T-cell (primary cell): ENCODE measurements around the gene CDH7. TPM values are rescaled to one million over a fixed set of nuclear protein-coding genes. Genes with fewer than 3 reads are reported as not detected.

ENCODE experiments used
- ATAC-seq, 4 experiments: fragments of 200-7000 bp in 3 of 4; fragments of 150-1000 bp in 1 of 4; cut with Tn5 transposase; replicated peaks in 1 of 4; 1 replicate in 3 of 4; 2 replicates in 1 of 4; pipeline ENCODE4 v1.10.0; 2021; ENCODE audit warnings: moderate library complexity in 3 of 4, mild to moderate bottlenecking in 2 of 4, moderate number of reproducible peaks in 1 of 4
- CTCF ChIA-PET, 2 donors: fragments of 300-600 bp; sonication (Branson Sonifier 250); formaldehyde crosslinking; loops; one replicate each; lab custom pipeline; 2022; ENCODE audit warnings: antibody characterized with exemption in 2 of 2; lab: Charles Lee
- POLR2A ChIA-PET, 2 donors: fragments of 300-600 bp; sonication (Branson Sonifier 250); formaldehyde crosslinking; loops; one replicate each; lab custom pipeline; 2022; ENCODE audit warnings: antibody characterized with exemption in 2 of 2; lab: Charles Lee
- DNase-seq, 35 experiments: peaks; one replicate each; pipeline versions ENCODE4 v3.0.0 to v3.0.0-alpha.2; 2013 to 2023
- H3K27ac ChIP-seq: one replicate; pipeline ENCODE4 v1.5.1; 2013; ENCODE audit warnings: low read length
- H3K27me3 ChIP-seq, 2 experiments: replicated peaks in 1 of 2; 1 replicate in 1 of 2; 2 replicates in 1 of 2; pipeline versions ENCODE4 v1.6.1 to v1.7.0; 2013; ENCODE audit warnings: low read length in 1 of 2, mixed read lengths in 1 of 2; ENCODE audit not compliant: control insufficient read depth in 2 of 2, insufficient read depth in 2 of 2; ENCODE audit errors: extremely low read depth in 1 of 2
- H3K36me3 ChIP-seq, 2 donors: 1 replicate in 1 of 2; 2 replicates in 1 of 2; pipeline versions ENCODE4 v1.6.1 to v1.7.0; 2013; ENCODE audit warnings: low read length in 1 of 2; ENCODE audit not compliant: control insufficient read depth in 2 of 2, insufficient read depth in 1 of 2; ENCODE audit errors: extremely low read depth in 1 of 2
- H3K4me1 ChIP-seq, 2 experiments: 1 replicate in 1 of 2; 2 replicates in 1 of 2; pipeline versions ENCODE4 v1.6.1 to v1.7.0; 2013; ENCODE audit warnings: low read length in 2 of 2, mixed read lengths in 1 of 2; ENCODE audit not compliant: insufficient read depth in 2 of 2, control insufficient read depth in 1 of 2; ENCODE audit errors: extremely low read depth in 1 of 2
- H3K4me3 ChIP-seq, 2 donors: 1 replicate in 1 of 2; 2 replicates in 1 of 2; pipeline versions ENCODE4 v1.5.1 to v1.7.0; 2013; ENCODE audit warnings: mild to moderate bottlenecking in 2 of 2, low read length in 1 of 2, moderate library complexity in 1 of 2; ENCODE audit not compliant: control insufficient read depth in 1 of 2; ENCODE audit errors: extremely low read depth in 1 of 2
- H3K9me3 ChIP-seq: 2 replicates; pipeline ENCODE4 v1.7.0; 2013
- H3K27ac Mint-ChIP-seq, 2 donors: one replicate each; pipeline ENCODE4 v1.8.0; 2020 to 2021; ENCODE audit warnings: mild to moderate bottlenecking in 2 of 2, mixed read lengths in 2 of 2
- H3K27me3 Mint-ChIP-seq, 2 donors: one replicate each; pipeline ENCODE4 v1.8.0; 2021 to 2022; ENCODE audit warnings: mixed read lengths in 2 of 2
- H3K36me3 Mint-ChIP-seq: one replicate; pipeline ENCODE4 v1.8.0; 2021; ENCODE audit warnings: mixed read lengths
- H3K4me1 Mint-ChIP-seq, 3 donors: one replicate each; pipeline ENCODE4 v1.8.0; 2020 to 2022; ENCODE audit warnings: mixed read lengths in 3 of 3, mild to moderate bottlenecking in 1 of 3
- H3K4me3 Mint-ChIP-seq, 3 donors: one replicate each; pipeline ENCODE4 v1.8.0; 2020 to 2022; ENCODE audit warnings: mild to moderate bottlenecking in 3 of 3, mixed read lengths in 3 of 3, moderate library complexity in 3 of 3
- H3K9me3 Mint-ChIP-seq, 3 donors: one replicate each; pipeline ENCODE4 v1.8.0; 2020 to 2022; ENCODE audit warnings: mixed read lengths in 3 of 3
- WGBS: methylation state at CpG from one replicate; pipeline ENCODE4 v1.1.5; 2013; ENCODE audit warnings: missing lambda C conversion rate; ENCODE audit not compliant: insufficient coverage; 5-methylcytosine and 5-hydroxymethylcytosine counted together
- total RNA-seq, 35 experiments: library from RNA in 6 of 35; stranded (reverse) in 6 of 35; fragments of 120-200 nt in 1 of 35; gene quantifications; one replicate each; pipeline versions ENCODE4 v1.2.1 to v1.2.4 and lab custom pipeline; 2013 to 2026

The CDH7 gene
- total RNA-seq, 5 donors from 2014 or later (not counting 1 experiment from before 2014, with no cell fraction given) = not detected

DNA sequence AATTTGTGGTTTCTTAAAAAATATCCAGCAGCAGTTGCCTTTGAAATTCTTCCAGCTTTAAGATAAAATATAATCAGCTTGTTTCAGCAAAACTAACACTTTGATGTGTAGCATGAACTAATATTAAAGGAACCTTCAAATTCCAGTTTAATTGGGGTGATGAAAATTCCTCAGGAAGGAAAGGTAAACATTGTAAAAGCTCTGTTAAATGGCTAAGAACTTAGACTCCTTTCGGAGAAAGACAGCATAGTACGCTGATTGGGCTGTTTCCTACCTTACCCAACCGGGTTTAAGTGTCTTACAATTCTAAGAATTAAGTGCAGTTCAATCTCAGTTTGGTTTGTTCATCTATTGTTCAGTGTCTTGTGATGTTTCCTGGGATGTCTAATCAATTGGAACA, 108.3 kb downstream of the CDH7 start:
- CTCF ChIA-PET = interaction anchor here in 1 of 2 donors (0.5 kb wide), 1 partner anchor 10 kb away, joined by 7 read pairs; no protein-coding TSS in a partner anchor
- Mint-ChIP-seq H3K36me3 (no peaks in the 10 kb centered on the region), H3K27me3 (no peaks in the 10 kb centered on the region), H3K4me1 (no peaks in the 10 kb centered on the region), H3K9me3 (peaks cover 0 to 10% (median 9%) of the 10 kb centered on the region in 3 donors), H3K4me3 (no peak overlapping the region), H3K27ac (no peak overlapping the region)
- Histone ChIP-seq H3K36me3 (no peaks in the 10 kb centered on the region), H3K27ac (no peak overlapping the region), H3K4me3 (no peak overlapping the region), H3K9me3 (no peaks in the 10 kb centered on the region), H3K4me1 (no peaks in the 10 kb centered on the region), H3K27me3 (no peaks in the 10 kb centered on the region)
- ATAC-seq (no peak), DNase-seq (no peak)
- WGBS = no CpG with 5 or more reads among the region's 3 CpGs
- POLR2A ChIA-PET = no interaction called here

DNA sequence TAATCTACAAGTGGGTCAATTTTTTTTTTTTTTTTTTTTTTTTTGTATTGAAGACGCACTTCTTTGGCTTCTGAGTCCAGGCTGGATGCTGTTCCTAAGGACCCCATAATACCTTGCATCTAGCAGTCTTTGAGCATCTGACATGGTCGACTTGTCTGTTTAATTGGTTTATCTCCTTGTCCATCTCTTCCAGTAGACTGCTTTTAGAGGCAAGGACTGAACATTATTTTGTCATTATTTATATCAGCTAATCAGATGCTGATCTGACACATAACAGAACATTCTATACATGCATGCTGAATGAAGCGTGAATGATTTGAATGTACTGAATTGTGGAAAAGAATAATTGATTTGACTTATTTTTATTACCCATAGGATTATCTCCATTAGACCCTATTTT, 118.7 kb downstream of the CDH7 start:
- H3K27me3 ChIP-seq = no peaks in the 10 kb centered on the region
- no peaks in the 10 kb centered on the region for H3K4me1 Mint-ChIP-seq
- H3K4me1 ChIP-seq = no peaks in the 10 kb centered on the region
- no peak for DNase-seq
- H3K36me3 Mint-ChIP-seq = no peaks in the 10 kb centered on the region
- ATAC-seq = no peak
- peaks cover 3 to 14% (median 7%) of the 10 kb centered on the region in 3 donors for H3K9me3 Mint-ChIP-seq
- H3K27ac ChIP-seq = no peak overlapping the region
- H3K4me3 Mint-ChIP-seq = no peak overlapping the region
- no peak overlapping the region for H3K4me3 ChIP-seq
- no CpG with 5 or more reads among the region's 3 CpGs for WGBS
- CTCF ChIA-PET = interaction anchor here in 1 of 2 donors (0.7 kb wide), 1 partner anchor 11 kb away, joined by 7 read pairs; no protein-coding TSS in a partner anchor
- H3K9me3 ChIP-seq = no peaks in the 10 kb centered on the region
- POLR2A ChIA-PET = interaction anchor here in 1 of 2 donors (0.7 kb wide), 2 partner anchors 363 to 1340 kb away, joined by 3 to 8 read pairs; no protein-coding TSS in a partner anchor
- H3K27me3 Mint-ChIP-seq = no peaks in the 10 kb centered on the region
- H3K36me3 ChIP-seq = no peaks in the 10 kb centered on the region
- H3K27ac Mint-ChIP-seq = no peak overlapping the region

DNA sequence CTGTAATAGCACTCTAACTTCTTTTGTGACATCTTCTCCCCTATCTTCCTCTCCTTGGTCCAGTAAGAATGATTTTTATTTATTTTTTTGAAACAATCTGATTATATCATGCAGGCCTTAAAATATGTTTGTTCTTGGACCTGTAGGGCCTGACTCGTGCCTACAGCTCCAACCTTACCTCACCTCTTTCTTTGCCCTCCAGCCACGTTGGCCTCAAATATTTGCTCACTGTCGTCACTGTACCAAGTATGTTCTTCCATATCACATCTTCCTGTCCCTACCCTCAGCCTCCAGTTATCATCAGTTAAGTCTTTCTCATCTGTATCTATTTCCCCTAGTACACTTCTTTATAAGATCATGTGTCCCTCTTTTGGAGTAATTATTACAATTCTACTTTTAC, 125.5 kb downstream of the CDH7 start:
- H3K9me3 Mint-ChIP-seq = peaks cover 8 to 11% (median 9%) of the 10 kb centered on the region in 3 donors
- H3K36me3 ChIP-seq = no peaks in the 10 kb centered on the region
- 75% methylated on average over 3 of the region's 3 CpGs for WGBS
- H3K4me3 Mint-ChIP-seq = no peak overlapping the region
- no peaks in the 10 kb centered on the region for H3K27me3 ChIP-seq
- no peaks in the 10 kb centered on the region for H3K4me1 ChIP-seq
- no peak overlapping the region for H3K27ac ChIP-seq
- H3K9me3 ChIP-seq = no peaks in the 10 kb centered on the region
- no peaks in the 10 kb centered on the region for H3K36me3 Mint-ChIP-seq
- H3K27ac Mint-ChIP-seq = no peak overlapping the region
- no peaks in the 10 kb centered on the region for H3K27me3 Mint-ChIP-seq
- DNase-seq (no peak), ATAC-seq (no peak)
- no peak overlapping the region for H3K4me3 ChIP-seq
- ChIA-PET POLR2A (no interaction called here), CTCF (no interaction called here)
- no peaks in the 10 kb centered on the region for H3K4me1 Mint-ChIP-seq

DNA sequence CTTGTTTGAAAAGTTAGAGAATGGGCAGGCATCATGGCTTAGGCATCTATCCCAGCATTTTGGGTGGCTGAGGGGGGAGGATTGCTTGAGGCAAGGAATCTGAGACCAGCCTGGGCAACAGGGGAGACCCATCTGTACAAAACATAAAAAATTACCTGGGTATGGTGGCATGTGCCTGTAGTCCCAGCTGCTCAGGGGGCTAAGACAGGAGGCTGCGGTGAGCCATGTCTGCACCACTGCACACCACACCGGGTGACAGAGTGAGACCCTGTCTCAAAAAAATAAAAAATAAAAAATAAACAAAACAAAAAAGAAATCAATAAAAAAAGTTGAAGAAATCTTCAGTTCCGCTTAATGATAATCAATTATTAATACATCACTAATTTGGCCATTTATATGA, 146.5 kb downstream of the CDH7 start:
- WGBS = no CpG with 5 or more reads among the region's 3 CpGs
- no peak for ATAC-seq
- H3K27me3 ChIP-seq = no peaks in the 10 kb centered on the region
- Mint-ChIP-seq H3K4me3 (no peak overlapping the region), H3K36me3 (no peaks in the 10 kb centered on the region), H3K4me1 (no peaks in the 10 kb centered on the region), H3K27me3 (no peaks in the 10 kb centered on the region), H3K27ac (no peak overlapping the region), H3K9me3 (peaks cover 3 to 11% (median 6%) of the 10 kb centered on the region in 3 donors)
- ChIA-PET CTCF (no interaction called here), POLR2A (no interaction called here)
- no peaks in the 10 kb centered on the region for H3K36me3 ChIP-seq
- H3K9me3 ChIP-seq = no peaks in the 10 kb centered on the region
- no peak overlapping the region for H3K4me3 ChIP-seq
- H3K4me1 ChIP-seq = no peaks in the 10 kb centered on the region
- no peak for DNase-seq
- no peak overlapping the region for H3K27ac ChIP-seq

DNA sequence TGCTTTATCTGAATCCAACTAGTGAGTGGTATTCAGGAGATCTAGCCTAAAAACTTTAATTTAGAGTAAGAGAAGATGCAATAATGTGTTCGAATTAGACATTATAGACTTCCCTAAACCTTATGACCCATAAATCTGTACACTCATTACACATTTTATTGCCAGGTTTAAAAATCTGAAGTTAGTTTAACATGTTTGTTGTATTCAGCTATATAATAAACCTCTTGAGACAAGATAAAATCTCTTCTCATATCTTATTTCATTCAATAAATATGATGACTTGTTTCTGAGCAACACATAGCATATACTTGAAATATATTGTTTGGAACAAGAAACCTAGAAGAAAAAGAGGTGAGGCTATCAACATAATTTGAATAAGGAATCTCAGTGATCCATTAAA, 150.7 kb downstream of the CDH7 start:
- H3K27ac ChIP-seq = no peak overlapping the region
- ATAC-seq (no peak), DNase-seq (no peak)
- no peak overlapping the region for H3K4me3 ChIP-seq
- WGBS = no CpG with 5 or more reads among the region's 1 CpG
- no peaks in the 10 kb centered on the region for H3K27me3 ChIP-seq
- ChIA-PET CTCF (interaction anchor here in 1 of 2 donors (0.6 kb wide), 1 partner anchor 13 kb away, joined by 4 read pairs; no protein-coding TSS in a partner anchor), POLR2A (interaction anchor here in 1 of 2 donors (0.6 kb wide), 1 partner anchor 46 kb away, joined by 4 read pairs; no protein-coding TSS in a partner anchor)
- no peaks in the 10 kb centered on the region for H3K9me3 ChIP-seq
- H3K27me3 Mint-ChIP-seq = no peaks in the 10 kb centered on the region
- peaks cover 3 to 13% (median 4%) of the 10 kb centered on the region in 3 donors for H3K9me3 Mint-ChIP-seq
- H3K36me3 ChIP-seq = no peaks in the 10 kb centered on the region
- no peaks in the 10 kb centered on the region for H3K36me3 Mint-ChIP-seq
- no peaks in the 10 kb centered on the region for H3K4me1 Mint-ChIP-seq
- H3K27ac Mint-ChIP-seq = no peak overlapping the region
- no peaks in the 10 kb centered on the region for H3K4me1 ChIP-seq
- H3K4me3 Mint-ChIP-seq = no peak overlapping the region

DNA sequence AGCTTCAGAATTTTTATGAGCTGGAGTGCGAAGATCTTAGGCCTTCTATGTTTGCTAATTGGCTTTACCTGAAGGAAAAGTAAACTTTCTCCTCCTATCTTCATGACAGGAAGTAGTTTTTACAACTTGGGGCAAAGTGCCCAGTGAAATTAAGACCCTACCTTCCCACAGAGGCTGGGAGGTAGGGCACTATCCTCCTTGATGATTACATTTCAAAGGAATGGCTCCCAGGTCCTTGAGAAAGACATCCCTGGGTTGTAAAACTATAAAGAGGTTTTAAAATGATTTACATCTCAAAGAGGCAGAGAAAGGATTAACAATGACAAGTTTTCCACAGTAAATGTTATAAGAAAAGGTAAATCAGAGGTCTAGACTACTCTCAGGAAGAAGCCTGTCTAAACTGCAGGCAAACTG, 155.8 kb downstream of the CDH7 start:
- no peaks in the 10 kb centered on the region for H3K9me3 ChIP-seq
- H3K36me3 ChIP-seq = no peaks in the 10 kb centered on the region
- H3K27ac ChIP-seq = no peak overlapping the region
- DNase-seq = no peak
- peaks cover 3 to 13% (median 7%) of the 10 kb centered on the region in 3 donors for H3K9me3 Mint-ChIP-seq
- ChIA-PET CTCF (no interaction called here), POLR2A (interaction anchor here in 1 of 2 donors (0.6 kb wide), 1 partner anchor 15 kb away, joined by 3 read pairs; no protein-coding TSS in a partner anchor)
- H3K27me3 Mint-ChIP-seq = no peaks in the 10 kb centered on the region
- H3K4me1 Mint-ChIP-seq = no peaks in the 10 kb centered on the region
- H3K4me3 ChIP-seq = no peak overlapping the region
- H3K36me3 Mint-ChIP-seq = no peaks in the 10 kb centered on the region
- ATAC-seq = no peak
- H3K4me1 ChIP-seq = no peaks in the 10 kb centered on the region
- H3K27me3 ChIP-seq = no peaks in the 10 kb centered on the region
- no peak overlapping the region for H3K4me3 Mint-ChIP-seq
- no peak overlapping the region for H3K27ac Mint-ChIP-seq
- no CpG with 5 or more reads among the region's 1 CpG for WGBS
